Fibroblast of villous mesenchyme (primary cell): ENCODE data around the gene PLAAT3. TPM values are rescaled to one million over a fixed set of nuclear protein-coding genes. Genes with fewer than 3 reads are reported as not detected.

Source experiments
- DNase-seq: peaks from one replicate; pipeline ENCODE4 v3.0.0-alpha.2; 2010; ENCODE audit warnings: low read depth
- H3K4me3 ChIP-seq: 2 replicates; pipeline ENCODE4 v1.5.1; 2011; ENCODE audit warnings: low read depth, mild to moderate bottlenecking, low read length
- total RNA-seq: library from RNA; depleted of rRNA; stranded (reverse); fragments of >200 nt; gene quantifications from 2 replicates; pipeline ENCODE4 v1.2.3, GENCODE V29; 2012
- TF ChIP-seq, protein P1 (sequence below): IDR thresholded peaks from 2 replicates; pipeline ENCODE4 v1.5.1; 2012; ENCODE audit warnings: low read depth, mild to moderate bottlenecking, low read length; ENCODE audit not compliant: insufficient read depth

The PLAAT3 gene
- total RNA-seq, 1 donor: 6.0 TPM

DNA sequence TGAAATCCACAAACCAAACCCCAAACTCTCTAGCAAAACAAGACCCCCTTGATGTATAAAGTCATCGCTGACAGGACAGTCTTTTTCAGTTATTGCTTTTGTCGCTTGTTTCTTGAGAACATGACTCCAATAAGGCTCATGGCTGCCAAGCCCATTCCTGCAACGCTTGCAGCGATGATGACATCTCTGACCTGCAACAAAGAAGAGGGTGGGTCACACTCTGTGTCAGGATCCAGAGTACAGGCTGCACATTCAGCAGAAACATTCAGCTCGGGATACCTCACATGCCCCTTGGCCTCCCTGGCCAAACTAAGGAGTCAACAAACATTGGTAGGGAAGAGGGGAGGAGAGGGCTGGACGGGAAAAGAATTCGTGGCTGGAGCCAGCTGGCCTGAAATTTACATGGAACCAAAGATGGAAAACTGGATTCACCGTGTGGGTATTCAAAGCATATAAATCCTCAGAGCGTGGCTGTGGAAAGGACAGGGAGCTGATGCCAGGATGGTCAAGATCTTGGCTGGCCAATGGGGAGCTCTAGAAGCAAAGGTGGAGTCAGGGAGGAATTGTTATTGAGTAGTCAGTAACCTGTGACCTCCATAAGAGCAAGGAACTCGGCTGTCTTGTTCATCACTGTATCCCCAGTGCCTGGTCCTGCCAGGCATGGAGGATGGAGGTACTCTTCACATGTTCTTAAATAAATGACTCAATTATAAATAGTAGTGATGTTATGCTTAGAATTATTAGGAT is 39.2 kb downstream of the PLAAT3 start:
- H3K4me3 ChIP-seq: peak overlapping the region; percentile 41
- DNase-seq: peak; percentile 66
- TF ChIP-seq, protein P1, sequence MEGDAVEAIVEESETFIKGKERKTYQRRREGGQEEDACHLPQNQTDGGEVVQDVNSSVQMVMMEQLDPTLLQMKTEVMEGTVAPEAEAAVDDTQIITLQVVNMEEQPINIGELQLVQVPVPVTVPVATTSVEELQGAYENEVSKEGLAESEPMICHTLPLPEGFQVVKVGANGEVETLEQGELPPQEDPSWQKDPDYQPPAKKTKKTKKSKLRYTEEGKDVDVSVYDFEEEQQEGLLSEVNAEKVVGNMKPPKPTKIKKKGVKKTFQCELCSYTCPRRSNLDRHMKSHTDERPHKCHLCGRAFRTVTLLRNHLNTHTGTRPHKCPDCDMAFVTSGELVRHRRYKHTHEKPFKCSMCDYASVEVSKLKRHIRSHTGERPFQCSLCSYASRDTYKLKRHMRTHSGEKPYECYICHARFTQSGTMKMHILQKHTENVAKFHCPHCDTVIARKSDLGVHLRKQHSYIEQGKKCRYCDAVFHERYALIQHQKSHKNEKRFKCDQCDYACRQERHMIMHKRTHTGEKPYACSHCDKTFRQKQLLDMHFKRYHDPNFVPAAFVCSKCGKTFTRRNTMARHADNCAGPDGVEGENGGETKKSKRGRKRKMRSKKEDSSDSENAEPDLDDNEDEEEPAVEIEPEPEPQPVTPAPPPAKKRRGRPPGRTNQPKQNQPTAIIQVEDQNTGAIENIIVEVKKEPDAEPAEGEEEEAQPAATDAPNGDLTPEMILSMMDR: no peak

DNA sequence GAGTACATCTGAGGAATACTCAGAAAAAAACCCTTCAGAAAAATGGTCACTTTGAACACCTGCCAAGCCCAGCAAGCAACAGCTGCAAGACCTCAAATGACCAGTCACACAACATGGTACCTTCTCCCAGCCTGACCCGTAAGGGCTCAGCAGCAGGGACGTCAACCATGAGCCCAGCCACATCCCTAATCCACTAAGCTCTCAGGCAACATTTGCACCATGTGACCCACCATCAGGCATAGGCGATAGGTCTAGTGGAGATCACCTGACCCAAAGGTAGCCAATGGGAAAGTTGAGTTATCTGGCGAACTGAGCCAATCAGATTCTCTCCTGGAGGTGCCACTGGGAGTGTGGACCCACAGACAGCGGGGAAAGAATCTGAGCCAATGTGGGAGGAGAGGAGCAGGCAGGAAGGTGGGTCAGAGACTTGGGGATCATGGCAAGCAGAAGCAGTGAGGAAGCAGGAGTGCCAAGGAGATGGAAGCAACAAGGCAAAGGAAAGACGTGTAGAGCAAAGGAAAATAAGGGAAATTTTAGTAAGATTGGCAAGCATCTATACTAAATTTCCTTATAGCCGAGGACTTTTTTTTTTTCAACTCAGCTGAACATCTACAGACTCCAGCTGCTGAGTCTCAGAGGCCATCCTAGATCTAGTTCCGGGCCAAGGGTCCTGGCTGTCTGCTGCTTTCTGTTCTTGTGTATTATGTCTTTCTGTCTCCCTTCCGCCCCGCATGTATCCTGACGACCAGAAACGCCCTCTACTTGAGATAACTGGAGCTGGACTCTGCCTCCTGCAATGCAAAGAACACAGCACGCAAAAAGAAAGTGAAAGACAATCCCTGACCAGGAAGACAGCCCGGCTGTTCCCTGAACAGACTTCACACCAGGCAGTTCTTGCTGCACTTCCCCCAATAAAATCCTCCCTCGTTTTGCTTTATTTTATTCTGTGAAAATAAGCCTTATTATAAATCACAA is 40.1 kb downstream of the PLAAT3 start:
- TF ChIP-seq, protein P1: peak; percentile 36
- H3K4me3 ChIP-seq: peak overlapping the region; percentile 41
- DNase-seq: peak; percentile 95

DNA sequence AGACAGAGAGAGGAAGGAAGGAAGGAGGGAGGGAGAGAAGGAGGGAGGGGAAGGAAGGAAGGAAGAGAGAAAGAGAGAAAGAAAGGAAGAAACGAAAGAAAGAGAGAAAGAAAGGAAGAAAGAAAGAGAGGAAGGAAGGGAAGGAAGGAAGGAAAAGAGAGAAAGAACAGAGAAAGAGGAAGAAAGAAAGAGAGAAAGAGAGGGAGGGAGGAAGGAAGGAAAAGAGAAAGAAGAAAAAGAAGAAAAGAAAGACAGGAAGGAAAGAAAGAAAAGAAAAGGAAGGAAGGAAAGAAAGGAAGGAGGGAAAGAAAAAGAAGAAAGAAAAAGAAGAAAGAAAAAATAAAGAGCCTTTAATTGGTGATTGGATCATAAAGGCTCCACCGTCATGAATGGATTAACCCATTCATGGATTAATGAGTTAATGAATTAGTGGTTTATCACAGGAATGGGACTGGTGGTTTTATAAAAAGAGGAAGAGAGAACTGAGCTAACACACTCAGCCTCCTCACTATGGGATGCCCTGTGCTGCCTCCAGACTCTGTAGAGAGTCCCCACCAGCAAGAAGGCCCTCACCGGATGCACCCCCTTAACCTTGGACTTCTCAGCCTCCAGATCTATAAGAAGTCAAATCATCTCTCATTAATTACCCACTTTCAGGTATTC is 42.1 kb downstream of the PLAAT3 start:
- no peak overlapping the region for H3K4me3 ChIP-seq
- TF ChIP-seq, protein P1: no peak
- no peak for DNase-seq

DNA sequence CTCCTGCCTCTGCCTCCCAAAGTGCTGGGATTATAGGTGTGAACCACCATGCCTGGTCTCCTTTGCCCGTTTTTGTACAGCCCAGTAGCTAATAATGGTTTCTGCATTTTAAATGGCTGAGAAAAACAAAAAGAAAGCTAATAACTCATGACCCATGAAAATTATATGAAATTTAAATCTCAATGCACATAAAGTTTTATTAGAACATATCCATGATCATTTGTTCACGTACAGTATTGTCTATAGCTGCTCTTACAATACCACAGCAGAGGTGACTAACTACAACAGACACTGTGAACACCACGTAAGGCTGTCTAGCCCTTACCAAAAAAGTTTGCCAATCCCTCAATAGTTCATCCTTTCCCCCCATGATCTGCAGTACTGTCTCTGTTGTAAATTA is 44.7 kb downstream of the PLAAT3 start:
- no peak overlapping the region for H3K4me3 ChIP-seq
- TF ChIP-seq, protein P1: no peak
- no peak for DNase-seq

DNA sequence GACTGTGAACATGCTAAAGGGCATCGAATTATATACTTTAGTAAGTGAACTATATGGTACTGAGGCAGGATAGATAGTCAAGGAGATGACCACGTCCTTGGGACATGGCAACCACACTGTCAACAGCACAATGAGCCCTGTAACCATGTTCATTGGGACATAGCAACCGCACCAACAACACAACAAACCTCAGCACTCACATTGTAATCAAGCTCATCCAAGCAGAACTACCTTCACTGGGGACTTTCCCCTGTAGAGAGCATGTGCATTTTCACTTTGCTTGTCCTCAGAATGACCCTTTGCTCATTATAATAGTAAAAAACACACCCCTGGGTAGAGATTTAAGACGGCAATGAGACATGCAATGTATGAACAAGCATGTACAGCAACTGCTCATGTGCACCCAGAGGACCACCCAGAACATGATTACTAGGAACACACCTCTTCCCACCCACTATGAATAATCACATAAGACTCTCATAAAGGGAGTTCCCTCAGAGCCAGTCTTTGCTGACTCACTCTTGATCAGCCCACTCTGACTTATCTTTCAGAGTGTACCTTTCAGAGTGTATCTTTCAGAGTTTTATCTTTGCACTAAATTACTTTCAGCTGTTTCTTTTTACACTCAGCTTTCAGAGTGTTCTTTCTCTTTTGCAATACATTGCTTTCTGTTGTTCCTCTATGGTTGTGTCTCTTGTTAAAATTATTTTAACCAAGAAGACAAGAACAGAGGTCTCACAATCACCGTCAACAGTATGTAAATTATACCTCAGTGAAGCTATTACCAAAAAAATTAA is 47.0 kb downstream of the PLAAT3 start:
- DNase-seq: peak; percentile 96
- TF ChIP-seq, protein P1: no peak
- no peak overlapping the region for H3K4me3 ChIP-seq

DNA sequence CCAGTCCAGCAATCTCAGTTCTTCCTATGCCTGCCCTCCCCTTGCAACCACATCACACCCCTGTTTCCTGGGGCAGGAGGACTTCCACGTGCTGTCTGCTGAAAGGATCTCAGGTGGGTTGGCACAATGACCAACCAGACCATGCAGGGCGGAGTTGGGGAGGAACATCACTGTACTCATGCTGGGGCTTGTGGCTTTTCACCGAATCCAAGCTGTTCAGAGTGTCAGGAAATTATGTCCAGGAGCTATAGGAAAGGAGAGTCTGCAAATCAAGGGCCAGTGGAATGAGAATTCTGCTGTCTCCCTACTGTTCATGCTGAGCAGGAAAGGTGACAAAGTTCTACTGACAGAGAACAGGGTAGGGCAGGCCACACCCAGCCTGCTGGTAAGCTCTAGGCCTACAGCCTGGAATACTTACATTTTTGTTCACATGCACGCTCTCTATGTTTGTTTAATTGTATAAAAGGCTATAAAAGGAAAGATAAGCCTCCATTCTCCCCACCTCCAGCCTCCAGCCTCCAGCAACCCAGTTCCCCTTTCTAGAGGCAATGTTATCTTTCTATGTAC is 49.4 kb downstream of the PLAAT3 start:
- TF ChIP-seq, protein P1: no peak
- peak; percentile 66 for DNase-seq
- H3K4me3 ChIP-seq: no peak overlapping the region
